ENCODE measurements around the gene GPR4.

Gene GPR4

GRCh38 chr19:45597425-45598111 lies 4.4 kb downstream of the GPR4 start:
- DNase-seq (ENCODE audit: low read depth) = no peak
- H3K4me1 ChIP-seq (ENCODE audit: control insufficient read depth, insufficient read depth, low read length) = peaks cover 12% of the 10 kb centered on the region
- no peaks in the 10 kb centered on the region for H3K36me3 ChIP-seq (ENCODE audit: control insufficient read depth, insufficient read depth, low read length, severe bottlenecking)
- H3K4me3 ChIP-seq (ENCODE audit: low read length) = peak overlapping the region; percentile 70
- no peaks in the 10 kb centered on the region for H3K9me3 ChIP-seq (ENCODE audit: control insufficient read depth, low read length)
- peaks cover 47% of the 10 kb centered on the region for H3K27me3 ChIP-seq (replicated peaks; ENCODE audit: control insufficient read depth, insufficient read depth, low read length)
- H3K9ac ChIP-seq (ENCODE audit: low read length) = no peak overlapping the region

GRCh38 chr19:45595814-45596213 lies 6.2 kb downstream of the GPR4 start:
- DNase-seq (ENCODE audit: low read depth) = no peak
- H3K4me3 ChIP-seq (ENCODE audit: low read length) = no peak overlapping the region
- H3K4me1 ChIP-seq (ENCODE audit: control insufficient read depth, insufficient read depth, low read length) = peaks cover 12% of the 10 kb centered on the region
- H3K9me3 ChIP-seq (ENCODE audit: control insufficient read depth, low read length) = no peaks in the 10 kb centered on the region
- H3K27me3 ChIP-seq (replicated peaks; ENCODE audit: control insufficient read depth, insufficient read depth, low read length) = peaks cover 39% of the 10 kb centered on the region
- H3K36me3 ChIP-seq (ENCODE audit: control insufficient read depth, insufficient read depth, low read length, severe bottlenecking) = no peaks in the 10 kb centered on the region
- no peak overlapping the region for H3K9ac ChIP-seq (ENCODE audit: low read length)

GRCh38 chr19:45593520-45593919 lies 8.5 kb downstream of the GPR4 start:
- Histone ChIP-seq H3K9me3 (ENCODE audit: control insufficient read depth, low read length) (no peaks in the 10 kb centered on the region), H3K36me3 (ENCODE audit: control insufficient read depth, insufficient read depth, low read length, severe bottlenecking) (no peaks in the 10 kb centered on the region), H3K27me3 (replicated peaks; ENCODE audit: control insufficient read depth, insufficient read depth, low read length) (peaks cover 30% of the 10 kb centered on the region), H3K9ac (ENCODE audit: low read length) (no peak overlapping the region), H3K4me1 (ENCODE audit: control insufficient read depth, insufficient read depth, low read length) (peaks cover 9% of the 10 kb centered on the region), H3K4me3 (ENCODE audit: low read length) (no peak overlapping the region)
- DNase-seq (ENCODE audit: low read depth) = no peak

DNA sequence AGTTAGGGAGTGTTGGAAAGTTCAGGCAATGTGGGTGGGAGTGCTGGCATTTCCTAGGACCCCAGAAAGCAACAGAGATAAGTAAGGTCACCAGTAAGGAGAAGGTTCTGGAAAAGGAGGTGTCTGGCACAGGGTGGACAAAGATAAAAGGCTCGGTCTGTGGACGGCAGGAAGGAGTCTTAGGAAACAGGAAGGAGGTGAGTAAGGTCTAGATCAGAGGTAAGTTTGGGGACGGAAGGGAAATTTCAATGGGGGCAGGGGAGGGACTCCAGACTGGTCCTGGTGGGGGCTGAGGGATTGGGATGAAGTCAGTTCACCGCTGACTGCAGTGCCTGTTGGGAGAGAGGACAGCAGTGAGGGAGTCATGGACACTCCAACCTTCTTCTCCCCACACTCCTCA lies 9.6 kb downstream of the GPR4 start:
- Histone ChIP-seq H3K4me3 (ENCODE audit: low read length) (no peak overlapping the region), H3K9me3 (ENCODE audit: control insufficient read depth, low read length) (no peaks in the 10 kb centered on the region), H3K27me3 (replicated peaks; ENCODE audit: control insufficient read depth, insufficient read depth, low read length) (peaks cover 18% of the 10 kb centered on the region), H3K36me3 (ENCODE audit: control insufficient read depth, insufficient read depth, low read length, severe bottlenecking) (no peaks in the 10 kb centered on the region), H3K4me1 (ENCODE audit: control insufficient read depth, insufficient read depth, low read length) (no peaks in the 10 kb centered on the region), H3K9ac (ENCODE audit: low read length) (no peak overlapping the region)
- DNase-seq (ENCODE audit: low read depth) = no peak

- no peak overlapping the region for H3K9ac ChIP-seq (ENCODE audit: low read length)
- peaks cover 16% of the 10 kb centered on the region for H3K27me3 ChIP-seq (replicated peaks; ENCODE audit: control insufficient read depth, insufficient read depth, low read length)
- no peaks in the 10 kb centered on the region for H3K4me1 ChIP-seq (ENCODE audit: control insufficient read depth, insufficient read depth, low read length)
- DNase-seq (ENCODE audit: low read depth) = no peak
- H3K4me3 ChIP-seq (ENCODE audit: low read length) = no peak overlapping the region
- no peaks in the 10 kb centered on the region for H3K9me3 ChIP-seq (ENCODE audit: control insufficient read depth, low read length)
- no peaks in the 10 kb centered on the region for H3K36me3 ChIP-seq (ENCODE audit: control insufficient read depth, insufficient read depth, low read length, severe bottlenecking)
These were observed 10.4 kb downstream of the GPR4 start for GRCh38 chr19:45591638-45592005.

- DNase-seq (ENCODE audit: low read depth) = no peak
- Histone ChIP-seq H3K4me1 (ENCODE audit: control insufficient read depth, insufficient read depth, low read length) (no peaks in the 10 kb centered on the region), H3K4me3 (ENCODE audit: low read length) (no peak overlapping the region), H3K9ac (ENCODE audit: low read length) (no peak overlapping the region), H3K27me3 (replicated peaks; ENCODE audit: control insufficient read depth, insufficient read depth, low read length) (peaks cover 16% of the 10 kb centered on the region), H3K9me3 (ENCODE audit: control insufficient read depth, low read length) (no peaks in the 10 kb centered on the region), H3K36me3 (ENCODE audit: control insufficient read depth, insufficient read depth, low read length, severe bottlenecking) (no peaks in the 10 kb centered on the region)
These were observed 10.9 kb downstream of the GPR4 start for GRCh38 chr19:45591004-45591637.

DNA sequence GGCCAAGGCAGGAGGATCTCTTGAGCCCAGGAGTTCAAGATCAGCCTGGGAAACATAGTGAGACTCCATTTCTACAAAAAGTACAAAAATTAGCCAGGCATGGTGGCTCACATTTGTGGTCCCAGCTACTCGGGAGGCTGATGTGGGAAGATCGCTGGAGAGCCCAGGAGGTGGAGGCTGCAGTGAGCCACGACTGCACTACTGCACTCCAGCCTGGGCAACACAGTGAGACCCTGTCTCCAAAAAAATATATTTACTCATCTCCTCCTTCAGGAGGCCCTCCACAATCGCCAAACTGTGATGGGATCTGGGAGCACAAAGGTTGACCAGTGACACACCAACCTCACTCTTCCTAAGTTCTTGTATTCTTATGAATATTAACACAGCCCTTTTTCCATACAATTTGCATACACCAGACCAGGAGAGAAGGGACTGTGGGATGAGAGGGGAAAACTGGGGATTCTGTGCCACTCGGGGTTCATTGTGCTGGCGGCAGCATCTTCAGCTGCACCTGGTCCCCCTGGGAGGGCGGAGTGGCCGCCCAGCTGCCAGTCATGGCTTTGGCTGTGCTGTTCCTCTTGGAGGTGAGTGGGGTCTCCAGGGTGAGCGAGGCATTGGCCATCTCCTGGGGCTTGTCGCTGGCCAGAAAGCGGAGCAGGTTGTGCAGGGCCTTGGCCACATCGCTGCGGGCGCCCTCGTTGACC lies 11.6 kb downstream of the GPR4 start:
- Histone ChIP-seq H3K36me3 (ENCODE audit: control insufficient read depth, insufficient read depth, low read length, severe bottlenecking) (no peaks in the 10 kb centered on the region), H3K9me3 (ENCODE audit: control insufficient read depth, low read length) (no peaks in the 10 kb centered on the region), H3K4me3 (ENCODE audit: low read length) (no peak overlapping the region), H3K9ac (ENCODE audit: low read length) (no peak overlapping the region), H3K27me3 (replicated peaks; ENCODE audit: control insufficient read depth, insufficient read depth, low read length) (peaks cover 16% of the 10 kb centered on the region), H3K4me1 (ENCODE audit: control insufficient read depth, insufficient read depth, low read length) (peaks cover 1% of the 10 kb centered on the region)
- DNase-seq (ENCODE audit: low read depth) = no peak

GRCh38 chr19:45589768-45590167 lies 12.2 kb downstream of the GPR4 start:
- Histone ChIP-seq H3K4me3 (ENCODE audit: low read length) (no peak overlapping the region), H3K4me1 (ENCODE audit: control insufficient read depth, insufficient read depth, low read length) (peaks cover 6% of the 10 kb centered on the region), H3K36me3 (ENCODE audit: control insufficient read depth, insufficient read depth, low read length, severe bottlenecking) (no peaks in the 10 kb centered on the region), H3K9me3 (ENCODE audit: control insufficient read depth, low read length) (no peaks in the 10 kb centered on the region), H3K9ac (ENCODE audit: low read length) (no peak overlapping the region), H3K27me3 (replicated peaks; ENCODE audit: control insufficient read depth, insufficient read depth, low read length) (peaks cover 16% of the 10 kb centered on the region)
- DNase-seq (ENCODE audit: low read depth) = no peak

DNA sequence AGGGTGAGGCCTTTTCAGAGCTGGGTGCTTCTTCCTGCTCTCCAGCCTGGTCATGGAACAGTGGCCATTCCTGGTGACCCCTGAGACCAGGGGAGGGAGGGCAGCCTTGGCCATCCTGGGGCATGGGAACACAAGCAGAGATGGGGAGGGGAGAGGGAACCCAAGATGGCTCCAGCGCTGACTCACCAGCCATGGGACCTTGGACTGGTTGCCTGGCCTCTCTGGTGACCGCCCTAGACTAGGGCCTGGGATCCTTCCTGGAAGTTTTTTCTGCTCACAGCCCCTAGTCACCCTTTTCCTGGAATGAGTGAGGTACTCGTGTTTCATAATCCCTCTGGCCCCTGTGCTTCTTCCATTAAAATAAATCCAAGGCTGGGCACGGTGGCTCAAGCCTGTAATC lies 14.1 kb downstream of the GPR4 start:
- Histone ChIP-seq H3K4me1 (ENCODE audit: control insufficient read depth, insufficient read depth, low read length) (peaks cover 6% of the 10 kb centered on the region), H3K36me3 (ENCODE audit: control insufficient read depth, insufficient read depth, low read length, severe bottlenecking) (no peaks in the 10 kb centered on the region), H3K9me3 (ENCODE audit: control insufficient read depth, low read length) (no peaks in the 10 kb centered on the region), H3K4me3 (ENCODE audit: low read length) (no peak overlapping the region), H3K27me3 (replicated peaks; ENCODE audit: control insufficient read depth, insufficient read depth, low read length) (peaks cover 16% of the 10 kb centered on the region), H3K9ac (ENCODE audit: low read length) (no peak overlapping the region)
- DNase-seq (ENCODE audit: low read depth) = no peak

GRCh38 chr19:45585158-45585577 lies 16.8 kb downstream of the GPR4 start:
- Histone ChIP-seq H3K36me3 (ENCODE audit: control insufficient read depth, insufficient read depth, low read length, severe bottlenecking) (no peaks in the 10 kb centered on the region), H3K4me3 (ENCODE audit: low read length) (peak overlapping the region; percentile 100), H3K9me3 (ENCODE audit: control insufficient read depth, low read length) (no peaks in the 10 kb centered on the region), H3K27me3 (replicated peaks; ENCODE audit: control insufficient read depth, insufficient read depth, low read length) (peaks cover 4% of the 10 kb centered on the region), H3K9ac (ENCODE audit: low read length) (peak overlapping the region; percentile 100), H3K4me1 (ENCODE audit: control insufficient read depth, insufficient read depth, low read length) (peaks cover 6% of the 10 kb centered on the region)
- no peak for DNase-seq (ENCODE audit: low read depth)

GRCh38 chr19:45584332-45585157 lies 17.5 kb downstream of the GPR4 start, which contains the start of gene OPA3:
Gene OPA3 (minus strand): TSS chr19:45584802. CDS start chr19:45584764, 38 bp downstream.
- peak within 1 kb of the TSS; percentile 100 for H3K9ac ChIP-seq (ENCODE audit: low read length)
- no peaks in the 10 kb centered on the region for H3K27me3 ChIP-seq (replicated peaks; ENCODE audit: control insufficient read depth, insufficient read depth, low read length)
- H3K9me3 ChIP-seq (ENCODE audit: control insufficient read depth, low read length) = no peaks in the 10 kb centered on the region
- H3K4me1 ChIP-seq (ENCODE audit: control insufficient read depth, insufficient read depth, low read length) = peaks cover 6% of the 10 kb centered on the region
- H3K4me3 ChIP-seq (ENCODE audit: low read length) = peak within 1 kb of the TSS; percentile 100
- no peaks in the 10 kb centered on the region for H3K36me3 ChIP-seq (ENCODE audit: control insufficient read depth, insufficient read depth, low read length, severe bottlenecking)
- DNase-seq (ENCODE audit: low read depth) = peak; percentile 100

Data from adipocyte (in vitro differentiated cells).